HEK293 (cell line): ENCODE data around the gene LCN12.

ENCODE experiments used
- CTCF ChIP-seq: fragments of 450-650 bp; formaldehyde crosslinking; IDR thresholded peaks from 2 replicates; pipeline ENCODE4 v1.5.1; 2016; ENCODE audit warnings: missing biosample characterization, missing genetic modification characterization
- HOXA7 ChIP-seq: sonication (generic); formaldehyde crosslinking; IDR thresholded peaks from 2 replicates; pipeline ENCODE4 v1.8.1; 2022; ENCODE audit warnings: missing genetic modification reagents, borderline replicate concordance
- TRIM28 ChIP-seq: IDR thresholded peaks from 2 replicates; pipeline ENCODE4 v1.6.1; 2011; ENCODE audit warnings: low read length, control low read depth, borderline replicate concordance
- ZNF114 ChIP-seq: fragments of 450-650 bp; formaldehyde crosslinking; IDR thresholded peaks from 2 replicates; pipeline ENCODE4 v1.5.0; 2017; ENCODE audit warnings: missing biosample characterization, missing genetic modification characterization
- ZNF610 ChIP-seq: fragments of 450-650 bp; formaldehyde crosslinking; IDR thresholded peaks from 2 replicates; pipeline ENCODE4 v1.5.1; 2016; ENCODE audit warnings: missing biosample characterization, missing genetic modification characterization, borderline replicate concordance
- ZNF76 ChIP-seq: fragments of 450-650 bp; formaldehyde crosslinking; IDR thresholded peaks from 2 replicates; pipeline ENCODE4; 2016; ENCODE audit warnings: low read depth, missing biosample characterization, missing genetic modification characterization, borderline replicate concordance
- ZNF837 ChIP-seq: fragments of 450-650 bp; formaldehyde crosslinking; IDR thresholded peaks from 2 replicates; pipeline ENCODE4 v1.5.1; 2016; ENCODE audit warnings: missing biosample characterization, missing genetic modification characterization
- ZSCAN23 ChIP-seq: fragments of 450-650 bp; formaldehyde crosslinking; IDR thresholded peaks from 2 replicates; pipeline ENCODE4 v1.5.1; 2016; ENCODE audit warnings: missing biosample characterization, missing genetic modification characterization

DNA sequence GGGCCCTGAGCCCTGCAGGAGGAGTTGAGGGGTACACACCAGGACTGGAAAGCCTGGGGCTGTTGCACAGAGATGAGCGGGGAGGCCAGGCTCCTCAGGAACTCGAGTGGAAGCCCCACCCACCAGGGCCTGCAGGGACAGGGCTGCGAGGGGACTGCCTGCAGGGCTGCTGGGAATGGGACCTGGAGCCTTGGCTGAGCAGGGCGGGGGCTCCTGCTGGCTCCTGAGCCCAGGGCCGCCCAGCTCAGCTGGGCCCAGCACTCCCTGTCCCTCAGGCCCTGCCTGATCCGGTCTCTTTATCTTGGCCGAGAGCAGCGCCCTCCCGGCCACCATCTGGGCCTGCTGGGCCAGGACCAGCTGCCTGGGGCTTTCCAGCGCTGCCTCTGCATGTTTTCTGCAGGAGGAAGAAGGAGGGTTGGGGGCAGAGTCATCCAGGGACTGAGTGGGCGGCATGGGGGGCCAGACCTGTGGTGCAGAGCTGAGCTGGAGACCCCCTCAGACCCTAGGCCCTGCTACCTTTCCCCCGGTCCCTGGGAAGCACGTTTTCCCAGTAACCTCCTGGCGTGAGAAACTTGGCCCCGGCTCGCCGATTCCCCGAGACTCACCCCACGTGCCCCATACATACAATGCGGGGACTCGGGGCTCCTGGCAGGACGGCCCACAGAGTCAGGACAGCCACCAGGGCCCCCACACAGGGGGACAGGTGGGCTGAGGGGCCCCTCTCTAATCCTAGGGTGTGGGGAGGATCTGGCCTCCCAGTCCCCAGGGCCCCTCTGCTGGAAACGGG lies 9.4 kb downstream of the LCN12 start:
- TF ChIP-seq CTCF (tag by site-specific recombination) (no peak), ZNF837 (tag by site-specific recombination) (no peak), ZNF610 (tag by site-specific recombination) (no peak), ZNF76 (tag by site-specific recombination) (no peak), TRIM28 (no peak), ZNF114 (no peak), HOXA7 (CRISPR knock-in tag) (no peak), ZSCAN23 (no peak)
